GM10248 (cell line): ENCODE results near the gene FNDC5.

Experiments
- CTCF ChIA-PET: fragments of 300-600 bp; sonication (Branson Sonifier 250); formaldehyde crosslinking; extraction: SDS; loops from one replicate; lab custom pipeline; 2021; ENCODE audit warnings: antibody characterized with exemption; lab: Yijun Ruan, JAX
- POLR2A ChIA-PET: fragments of 350-650 bp; sonication (Branson Sonifier 250); formaldehyde crosslinking; extraction: SDS; loops from one replicate; lab custom pipeline; 2020; ENCODE audit warnings: antibody characterized with exemption; lab: Yijun Ruan, JAX
- DNase-seq: peaks from one replicate; pipeline ENCODE4 v3.0.0; 2012; ENCODE audit errors: extremely low spot score
- TF ChIP-seq, protein P1 (sequence below): IDR thresholded peaks from 2 replicates; pipeline ENCODE4 v1.5.1; 2012; ENCODE audit warnings: mild to moderate bottlenecking, low read depth; ENCODE audit errors: extremely low read depth, missing control alignments, control extremely low read depth

The FNDC5 gene

DNA sequence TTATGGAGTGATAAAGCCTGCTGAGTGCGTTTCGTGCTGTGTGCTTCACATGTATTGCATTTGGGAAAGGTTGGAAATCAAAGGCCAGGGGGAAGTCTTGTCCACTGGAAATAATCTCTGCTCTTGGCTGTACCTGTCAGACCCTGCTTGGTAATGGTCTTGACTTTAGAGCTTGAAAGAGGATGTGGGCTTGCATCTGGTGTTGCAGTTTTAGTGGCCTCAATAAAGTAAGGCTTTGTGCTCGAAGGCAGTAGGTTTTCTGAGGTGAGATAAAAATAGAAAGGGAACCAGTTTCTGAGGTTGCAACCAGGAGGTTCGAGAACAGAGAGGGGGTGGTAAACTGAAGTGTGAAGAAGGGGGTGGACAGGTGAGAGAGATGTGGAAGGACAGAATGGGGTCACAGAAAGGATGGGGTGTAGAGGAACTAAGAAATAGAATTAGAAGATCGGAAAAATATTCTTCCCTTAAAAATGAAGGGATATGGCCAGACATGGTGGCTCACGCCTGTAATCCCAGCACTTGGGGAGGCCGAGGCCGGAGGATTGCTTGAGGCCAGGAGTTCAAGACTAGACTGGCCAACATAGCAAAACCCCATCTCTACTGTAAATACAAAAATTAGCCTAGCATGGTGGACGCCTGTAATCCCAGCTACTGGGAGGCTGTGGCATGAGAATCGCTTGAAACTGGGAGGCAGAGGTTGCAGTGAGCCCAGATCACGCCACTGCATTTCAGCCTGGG lies 51.7 kb downstream of the FNDC5 start:
- POLR2A ChIA-PET = interaction anchor here (1.4 kb wide), 1 partner anchor 483 kb away, joined by 3 read pairs; the partner anchor contains the start of gene MARCKSL1
- CTCF ChIA-PET = interaction anchor here (1.0 kb wide), 2 partner anchors 53 to 107 kb away, joined by 3 to 4 read pairs; no protein-coding TSS in a partner anchor
- peak; percentile 79 for DNase-seq
- TF ChIP-seq, protein P1, sequence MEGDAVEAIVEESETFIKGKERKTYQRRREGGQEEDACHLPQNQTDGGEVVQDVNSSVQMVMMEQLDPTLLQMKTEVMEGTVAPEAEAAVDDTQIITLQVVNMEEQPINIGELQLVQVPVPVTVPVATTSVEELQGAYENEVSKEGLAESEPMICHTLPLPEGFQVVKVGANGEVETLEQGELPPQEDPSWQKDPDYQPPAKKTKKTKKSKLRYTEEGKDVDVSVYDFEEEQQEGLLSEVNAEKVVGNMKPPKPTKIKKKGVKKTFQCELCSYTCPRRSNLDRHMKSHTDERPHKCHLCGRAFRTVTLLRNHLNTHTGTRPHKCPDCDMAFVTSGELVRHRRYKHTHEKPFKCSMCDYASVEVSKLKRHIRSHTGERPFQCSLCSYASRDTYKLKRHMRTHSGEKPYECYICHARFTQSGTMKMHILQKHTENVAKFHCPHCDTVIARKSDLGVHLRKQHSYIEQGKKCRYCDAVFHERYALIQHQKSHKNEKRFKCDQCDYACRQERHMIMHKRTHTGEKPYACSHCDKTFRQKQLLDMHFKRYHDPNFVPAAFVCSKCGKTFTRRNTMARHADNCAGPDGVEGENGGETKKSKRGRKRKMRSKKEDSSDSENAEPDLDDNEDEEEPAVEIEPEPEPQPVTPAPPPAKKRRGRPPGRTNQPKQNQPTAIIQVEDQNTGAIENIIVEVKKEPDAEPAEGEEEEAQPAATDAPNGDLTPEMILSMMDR = no peak

DNA sequence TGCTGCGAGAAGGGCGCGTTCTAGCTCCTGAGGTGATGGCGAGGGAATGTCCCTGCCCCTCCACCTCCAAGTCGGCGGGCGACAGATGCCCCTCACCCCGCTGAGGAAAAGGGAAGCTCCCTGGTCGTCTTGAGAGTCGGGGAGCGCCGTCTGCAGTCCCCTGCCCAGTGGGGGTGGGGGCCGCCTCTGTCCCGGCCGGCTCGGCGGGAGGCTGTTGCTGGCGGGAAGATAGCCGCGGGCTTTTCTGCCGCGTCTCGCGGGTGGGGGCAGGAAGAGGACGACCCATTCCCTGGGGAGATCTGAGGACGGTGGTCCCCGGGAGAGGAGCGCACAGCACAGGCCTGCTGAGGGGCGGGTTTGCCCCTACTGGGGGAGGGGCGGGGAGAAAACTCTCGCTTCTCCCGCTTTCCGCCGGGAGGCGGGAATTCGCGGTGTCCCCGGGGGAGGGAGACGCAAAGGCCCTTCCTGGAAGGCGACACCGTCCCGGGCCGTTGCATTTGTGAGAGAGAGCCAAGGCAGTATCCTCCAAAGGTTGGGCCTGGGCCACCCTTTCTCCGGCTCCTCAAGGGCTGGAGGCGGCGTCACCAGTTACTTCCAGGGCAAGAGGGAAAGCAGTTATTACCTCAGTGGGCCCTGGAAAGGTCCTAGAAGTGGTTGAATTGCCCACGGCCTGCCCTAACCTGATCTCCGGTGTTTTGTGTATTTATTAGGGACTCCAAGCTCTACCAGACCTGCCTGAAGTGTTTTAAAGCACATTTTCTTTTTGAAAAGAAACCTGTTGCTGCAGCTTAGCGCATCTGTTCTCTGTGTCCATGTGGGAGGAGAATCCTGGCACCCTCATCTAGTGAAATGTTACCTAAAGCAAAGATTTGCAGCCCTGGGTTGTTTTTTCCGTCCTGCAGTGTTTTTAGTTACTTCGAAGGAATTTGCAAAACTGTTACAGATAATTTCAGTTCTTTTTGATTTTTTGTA lies 52.6 kb downstream of the FNDC5 start:
- CTCF ChIA-PET = interaction anchor here (1.0 to 1.2 kb wide), 3 partner anchors 45 to 106 kb away, joined by 3 to 4 read pairs (median 3); no protein-coding TSS in a partner anchor
- TF ChIP-seq, protein P1 = no peak
- POLR2A ChIA-PET = interaction anchor here (1.4 kb wide), 1 partner anchor 482 kb away, joined by 3 read pairs; the partner anchor contains the start of gene MARCKSL1
- DNase-seq = no peak

DNA sequence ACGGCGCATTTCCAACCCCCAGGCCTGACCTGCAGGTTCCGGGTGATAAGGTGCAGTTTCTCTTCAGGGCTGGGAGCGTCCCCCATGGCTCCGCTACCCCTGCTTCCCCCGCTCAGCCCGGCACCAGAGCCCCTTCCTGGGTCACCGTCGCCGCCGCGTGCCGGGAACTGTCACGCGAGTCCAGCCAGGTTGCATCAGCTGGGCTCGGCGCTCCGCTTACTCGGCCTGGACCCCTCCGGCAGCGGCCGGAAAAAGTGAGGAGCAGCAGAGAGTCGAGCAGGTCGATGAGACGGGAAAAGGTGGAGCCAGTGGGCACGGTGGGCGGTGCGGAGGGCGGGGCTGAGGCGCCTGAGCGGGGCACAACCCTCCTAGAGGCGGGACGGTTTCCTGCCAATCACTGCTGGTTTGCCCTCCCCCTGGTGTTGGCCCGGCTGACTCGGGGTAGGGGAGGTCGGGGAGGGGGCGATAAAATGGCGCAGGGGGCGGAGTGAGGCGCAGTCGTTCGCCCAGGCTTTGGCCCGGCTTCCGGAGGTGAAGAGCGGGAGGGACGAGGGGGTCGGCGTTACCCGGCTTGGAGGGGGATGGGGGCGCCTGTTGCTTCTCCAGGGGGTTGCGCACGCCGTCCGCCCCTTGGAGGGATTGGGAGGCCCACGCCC lies 53.4 kb downstream of the FNDC5 start, which contains the start of the genes S100PBP and YARS1:
Gene S100PBP (plus strand): TSS at position 495 of the 656 bp plus-strand sequence. CDS start 8,447 bp downstream, outside the sequence.
Gene YARS1 (minus strand): TSS at position 200 of the 656 bp plus-strand sequence. CDS start 114 bp downstream, at position 86.
- DNase-seq = peak; percentile 99
- CTCF ChIA-PET = interaction anchor here (1.2 to 2.3 kb wide), 2 partner anchors 44 to 105 kb away, joined by 3 to 8 read pairs; no protein-coding TSS in a partner anchor
- POLR2A ChIA-PET = interaction anchor here (0.5 to 1.4 kb wide), 3 partner anchors 42 to 481 kb away, joined by 3 read pairs; partner anchors contain the start of gene MARCKSL1
- TF ChIP-seq, protein P1 = no peak

- no peak for DNase-seq
- ChIA-PET CTCF (interaction anchor here (1.2 to 2.3 kb wide), 2 partner anchors 44 to 104 kb away, joined by 3 to 8 read pairs; no protein-coding TSS in a partner anchor), POLR2A (interaction anchor here (0.5 to 0.7 kb wide), 3 partner anchors 41 to 296 kb away, joined by 3 read pairs; partner anchors contain the start of gene RBBP4)
These were observed 54.0 kb downstream of the FNDC5 start for GRCh38 chr1:32816676-32817158.

DNA sequence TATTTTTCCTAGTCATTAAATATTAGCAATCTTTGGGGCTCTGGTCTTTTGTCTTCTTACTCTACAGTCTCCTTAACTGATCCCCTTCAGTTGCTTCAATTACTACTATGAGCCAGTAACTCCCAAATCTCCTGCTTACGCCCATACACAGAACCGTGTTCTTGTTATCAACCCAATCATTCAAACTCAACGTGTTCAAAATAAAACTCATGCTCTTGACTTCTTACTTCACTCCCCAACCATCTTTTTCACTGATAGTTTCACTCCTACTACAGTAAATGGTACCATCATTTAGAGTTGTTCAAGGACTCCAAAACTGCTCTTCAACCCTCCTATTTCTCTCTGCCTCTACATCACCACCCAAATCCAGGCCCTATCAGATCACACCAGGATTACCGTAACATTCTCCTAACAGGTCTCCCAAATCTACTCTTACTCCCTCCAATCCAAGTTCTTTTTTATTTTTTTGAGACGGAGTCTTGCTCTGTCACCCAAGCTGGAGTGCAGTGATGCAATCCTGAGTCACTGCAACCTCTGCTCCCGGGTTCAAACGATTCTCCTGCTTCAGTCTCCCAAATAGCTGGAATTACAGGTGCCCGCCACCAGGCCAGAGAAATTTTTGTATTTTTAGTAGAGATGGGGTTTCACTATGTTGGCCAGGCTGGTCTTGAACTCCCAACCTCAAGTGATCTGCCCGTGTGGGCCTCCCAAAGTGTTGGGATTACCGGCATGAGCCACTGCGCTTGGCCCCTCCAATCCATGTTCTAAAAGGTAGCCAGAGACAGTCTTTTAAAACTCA lies 56.6 kb downstream of the FNDC5 start:
- ChIA-PET CTCF (interaction anchor here (1.5 to 3.6 kb wide), 2 partner anchors 41 to 101 kb away, joined by 4 to 13 read pairs; no protein-coding TSS in a partner anchor), POLR2A (interaction anchor here (0.6 kb wide), 1 partner anchor 136 kb away, joined by 5 read pairs; no protein-coding TSS in a partner anchor)
- no peak for DNase-seq
- TF ChIP-seq, protein P1 = no peak

More at GRCh38 chr1:32816676-32817158, 54.0 kb downstream of the FNDC5 start:
- TF ChIP-seq, protein P1 = no peak
